ENCODE measurements around the gene AHI1. TPM values are rescaled to one million over a fixed set of nuclear protein-coding genes. Genes with fewer than 3 reads are reported as not detected.

Gene AHI1
- total RNA-seq, 4 donors from 2014 or later = 30.8 to 57.6 (median 38.0) TPM

GRCh38 chr6:135306166-135306565 is 191.4 kb downstream of the AHI1 start:
- H3K36me3 ChIP-seq = peaks cover 0 to 40% (median 0%) of the 10 kb centered on the region in 3 donors
- no peak overlapping the region for H3K27ac ChIP-seq
- H3K4me3 ChIP-seq = no peak overlapping the region
- WGBS, 2 donors = 85 to 94% methylated on average over 2 of the region's 2 CpGs
- no peaks in the 10 kb centered on the region for H3K27me3 ChIP-seq
- H3K9me3 ChIP-seq = no peaks in the 10 kb centered on the region
- H3K4me1 ChIP-seq = peaks cover 0 to 4% (median 0%) of the 10 kb centered on the region in 4 donors
- no peak for DNase-seq (ENCODE audit: low spot score in 2 of 2)
- TF ChIP-seq CTCF (IDR thresholded peaks at IDR 0.05) = no peak
- no peak for TF ChIP-seq EP300 (IDR thresholded peaks at IDR 0.05)
- no peak for TF ChIP-seq POLR2A (IDR thresholded peaks at IDR 0.05)

- Histone ChIP-seq H3K27ac (no peak overlapping the region), H3K36me3 (peaks cover 0 to 40% (median 0%) of the 10 kb centered on the region in 3 donors), H3K4me1 (peaks cover 0 to 4% (median 0%) of the 10 kb centered on the region in 4 donors), H3K9me3 (no peaks in the 10 kb centered on the region), H3K27me3 (no peaks in the 10 kb centered on the region), H3K4me3 (no peak overlapping the region)
- DNase-seq (ENCODE audit: low spot score in 2 of 2) = no peak
- WGBS, 2 donors = 94 to 100% methylated on average over 1 of the region's 1 CpG
- no peak for TF ChIP-seq POLR2A (IDR thresholded peaks at IDR 0.05)
- no peak for TF ChIP-seq CTCF (IDR thresholded peaks at IDR 0.05)
- no peak for TF ChIP-seq EP300 (IDR thresholded peaks at IDR 0.05)
These were observed 191.9 kb downstream of the AHI1 start for GRCh38 chr6:135305684-135306083.

GRCh38 chr6:135304883-135305282 is 192.7 kb downstream of the AHI1 start:
- DNase-seq (ENCODE audit: low spot score in 2 of 2) = no peak
- WGBS, 2 donors = 92 to 94% methylated on average over 4 of the region's 4 CpGs
- H3K9me3 ChIP-seq = no peaks in the 10 kb centered on the region
- H3K4me3 ChIP-seq = no peak overlapping the region
- H3K27ac ChIP-seq = no peak overlapping the region
- peaks cover 0 to under 1% (median 0%) of the 10 kb centered on the region in 4 donors for H3K4me1 ChIP-seq
- TF ChIP-seq EP300 (IDR thresholded peaks at IDR 0.05) = no peak
- no peak for TF ChIP-seq CTCF (IDR thresholded peaks at IDR 0.05)
- TF ChIP-seq POLR2A (IDR thresholded peaks at IDR 0.05) = no peak
- H3K27me3 ChIP-seq = no peaks in the 10 kb centered on the region
- peaks cover 0 to 47% (median 0%) of the 10 kb centered on the region in 3 donors for H3K36me3 ChIP-seq

- Histone ChIP-seq H3K9me3 (no peaks in the 10 kb centered on the region), H3K4me3 (no peak overlapping the region), H3K36me3 (peaks cover 0 to 49% (median 0%) of the 10 kb centered on the region in 3 donors), H3K27me3 (no peaks in the 10 kb centered on the region), H3K4me1 (no peaks in the 10 kb centered on the region), H3K27ac (no peak overlapping the region)
- DNase-seq (ENCODE audit: low spot score in 2 of 2) = no peak
- TF ChIP-seq EP300 (IDR thresholded peaks at IDR 0.05) (no peak), CTCF (IDR thresholded peaks at IDR 0.05) (no peak), POLR2A (IDR thresholded peaks at IDR 0.05) (no peak)
These were observed 196.2 kb downstream of the AHI1 start for GRCh38 chr6:135301304-135301703.

GRCh38 chr6:135300576-135300975 is 197.0 kb downstream of the AHI1 start:
- Histone ChIP-seq H3K27me3 (no peaks in the 10 kb centered on the region), H3K36me3 (peaks cover 0 to 56% (median 0%) of the 10 kb centered on the region in 3 donors), H3K4me3 (no peak overlapping the region), H3K27ac (no peak overlapping the region), H3K9me3 (peaks cover 0 to 4% (median 0%) of the 10 kb centered on the region in 4 donors), H3K4me1 (no peaks in the 10 kb centered on the region)
- no peak for DNase-seq (ENCODE audit: low spot score in 2 of 2)
- TF ChIP-seq CTCF (IDR thresholded peaks at IDR 0.05) = no peak
- TF ChIP-seq EP300 (IDR thresholded peaks at IDR 0.05) = no peak
- TF ChIP-seq POLR2A (IDR thresholded peaks at IDR 0.05) = no peak

All from tibial nerve (tissue), 4 donors.